Body of pancreas (tissue), 4 donors: ENCODE results near the gene SPDYE16.

Source experiments
- POLR2A ChIP-seq, 3 donors: fragments of 450-650 bp; IDR thresholded peaks; one replicate each; pipeline ENCODE4 v1.6.1; 2016; ENCODE audit warnings: antibody characterized with exemption in 3 of 3, mild to moderate bottlenecking in 2 of 3
- TF ChIP-seq, protein P1 (sequence below), 7 experiments: fragments of 450-650 bp in 4 of 7; fragments of 200-600 bp in 3 of 7; sonication (generic) in 3 of 7; IDR thresholded peaks; one replicate each; pipeline ENCODE4 v1.5.1; 2016 to 2019; ENCODE audit warnings: antibody characterized with exemption in 7 of 7

DNA sequence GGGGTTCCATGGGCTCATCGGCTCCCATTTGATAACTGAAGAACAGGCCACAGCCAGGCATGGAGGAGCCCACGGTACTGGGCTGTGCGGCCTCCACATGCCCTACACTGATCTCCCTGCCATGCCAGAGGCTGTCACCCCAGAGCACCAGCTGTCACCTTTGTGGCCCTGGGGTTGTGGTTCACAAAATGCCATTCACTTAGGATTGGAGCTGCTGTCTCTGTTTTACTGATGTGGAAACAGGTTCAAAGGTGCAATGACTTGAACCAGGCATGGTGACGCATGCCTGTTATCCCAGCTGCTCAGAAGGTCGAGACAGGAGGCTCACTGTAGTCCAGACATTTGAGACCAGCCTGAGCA is 37.0 kb downstream of the SPDYE16 start:
- TF ChIP-seq, protein P1, sequence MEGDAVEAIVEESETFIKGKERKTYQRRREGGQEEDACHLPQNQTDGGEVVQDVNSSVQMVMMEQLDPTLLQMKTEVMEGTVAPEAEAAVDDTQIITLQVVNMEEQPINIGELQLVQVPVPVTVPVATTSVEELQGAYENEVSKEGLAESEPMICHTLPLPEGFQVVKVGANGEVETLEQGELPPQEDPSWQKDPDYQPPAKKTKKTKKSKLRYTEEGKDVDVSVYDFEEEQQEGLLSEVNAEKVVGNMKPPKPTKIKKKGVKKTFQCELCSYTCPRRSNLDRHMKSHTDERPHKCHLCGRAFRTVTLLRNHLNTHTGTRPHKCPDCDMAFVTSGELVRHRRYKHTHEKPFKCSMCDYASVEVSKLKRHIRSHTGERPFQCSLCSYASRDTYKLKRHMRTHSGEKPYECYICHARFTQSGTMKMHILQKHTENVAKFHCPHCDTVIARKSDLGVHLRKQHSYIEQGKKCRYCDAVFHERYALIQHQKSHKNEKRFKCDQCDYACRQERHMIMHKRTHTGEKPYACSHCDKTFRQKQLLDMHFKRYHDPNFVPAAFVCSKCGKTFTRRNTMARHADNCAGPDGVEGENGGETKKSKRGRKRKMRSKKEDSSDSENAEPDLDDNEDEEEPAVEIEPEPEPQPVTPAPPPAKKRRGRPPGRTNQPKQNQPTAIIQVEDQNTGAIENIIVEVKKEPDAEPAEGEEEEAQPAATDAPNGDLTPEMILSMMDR (IDR thresholded peaks at IDR 0.05), result no peak
- TF ChIP-seq POLR2A (IDR thresholded peaks at IDR 0.05), result no peak
